22Rv1 (cell line): ENCODE measurements around the gene HABP2.

Experiments
- CTCF ChIP-seq: fragments of 450-650 bp; IDR thresholded peaks from 2 replicates; pipeline ENCODE4 v1.5.1; 2017; ENCODE audit warnings: mild to moderate bottlenecking
- ZFX ChIP-seq: fragments of 450-650 bp; IDR thresholded peaks from 2 replicates; pipeline ENCODE4 v1.6.1; 2017; ENCODE audit warnings: antibody characterized with exemption, borderline replicate concordance

GRCh38 chr10:113603057-113603777 lies 50.4 kb downstream of the HABP2 start:
- no peak for TF ChIP-seq CTCF
- TF ChIP-seq ZFX, result no peak
